Progenitor cell of endocrine pancreas (in vitro differentiated cells): ENCODE data around the gene SLC38A1. TPM values are rescaled to one million over a fixed set of nuclear protein-coding genes. Genes with fewer than 3 reads are reported as not detected.

ENCODE experiments used
- DNase-seq: peaks from one replicate; pipeline ENCODE4 v3.0.0; 2021; ENCODE audit warnings: low spot score; ENCODE audit not compliant: unreplicated experiment
- H3K27ac Mint-ChIP-seq: 2 replicates; pipeline ENCODE4 v1.8.0; 2021; ENCODE audit warnings: mild to moderate bottlenecking, moderate library complexity, mixed read lengths
- H3K27me3 Mint-ChIP-seq: 2 replicates; pipeline ENCODE4 v1.8.0; 2021; ENCODE audit warnings: mixed read lengths
- H3K36me3 Mint-ChIP-seq: 2 replicates; pipeline ENCODE4 v1.8.0; 2022; ENCODE audit warnings: mixed read lengths; ENCODE audit not compliant: insufficient read depth
- H3K4me1 Mint-ChIP-seq: 2 replicates; pipeline ENCODE4 v1.8.0; 2021; ENCODE audit warnings: low read depth, mixed read lengths
- H3K4me3 Mint-ChIP-seq: 2 replicates; pipeline ENCODE4 v1.8.0; 2021; ENCODE audit warnings: low read depth, mild to moderate bottlenecking, moderate library complexity, mixed read lengths
- H3K9me3 Mint-ChIP-seq: 2 replicates; pipeline ENCODE4 v1.8.0; 2021; ENCODE audit warnings: low read depth, mixed read lengths
- total RNA-seq: library from RNA; stranded (reverse); gene quantifications from 2 replicates; pipeline ENCODE4 v1.2.1, GENCODE V29; 2021
- TF ChIP-seq, protein P1 (sequence below): fragments of 200-600 bp; sonication (generic); IDR thresholded peaks from one replicate; pipeline ENCODE4 v1.5.0; 2021; ENCODE audit warnings: antibody characterized with exemption, mild to moderate bottlenecking; ENCODE audit not compliant: unreplicated experiment

Gene SLC38A1
- total RNA-seq, 1 donor from 2014 or later = 144 TPM

DNA sequence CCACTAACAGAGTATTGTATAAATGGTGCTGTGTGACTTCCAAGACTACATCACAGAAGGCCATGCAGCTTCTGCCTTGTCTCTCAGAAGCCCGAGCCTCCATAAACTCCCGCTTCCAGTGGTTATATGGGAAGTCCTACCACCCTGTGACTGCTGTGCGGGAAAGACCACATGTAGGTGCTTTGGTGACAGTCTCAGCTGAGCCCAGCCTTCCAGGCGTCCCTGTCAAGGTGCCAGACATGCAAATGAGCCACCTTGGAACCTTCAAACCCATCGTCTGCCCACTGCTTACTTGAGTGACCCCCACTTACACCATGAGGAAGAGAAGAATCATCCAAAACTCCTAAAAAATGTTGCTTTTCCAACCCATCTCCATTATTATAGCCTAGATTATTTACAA is 123.0 kb downstream of the SLC38A1 start:
- Mint-ChIP-seq H3K9me3 (no peaks in the 10 kb centered on the region), H3K27ac (no peak overlapping the region)
- TF ChIP-seq, protein P1, sequence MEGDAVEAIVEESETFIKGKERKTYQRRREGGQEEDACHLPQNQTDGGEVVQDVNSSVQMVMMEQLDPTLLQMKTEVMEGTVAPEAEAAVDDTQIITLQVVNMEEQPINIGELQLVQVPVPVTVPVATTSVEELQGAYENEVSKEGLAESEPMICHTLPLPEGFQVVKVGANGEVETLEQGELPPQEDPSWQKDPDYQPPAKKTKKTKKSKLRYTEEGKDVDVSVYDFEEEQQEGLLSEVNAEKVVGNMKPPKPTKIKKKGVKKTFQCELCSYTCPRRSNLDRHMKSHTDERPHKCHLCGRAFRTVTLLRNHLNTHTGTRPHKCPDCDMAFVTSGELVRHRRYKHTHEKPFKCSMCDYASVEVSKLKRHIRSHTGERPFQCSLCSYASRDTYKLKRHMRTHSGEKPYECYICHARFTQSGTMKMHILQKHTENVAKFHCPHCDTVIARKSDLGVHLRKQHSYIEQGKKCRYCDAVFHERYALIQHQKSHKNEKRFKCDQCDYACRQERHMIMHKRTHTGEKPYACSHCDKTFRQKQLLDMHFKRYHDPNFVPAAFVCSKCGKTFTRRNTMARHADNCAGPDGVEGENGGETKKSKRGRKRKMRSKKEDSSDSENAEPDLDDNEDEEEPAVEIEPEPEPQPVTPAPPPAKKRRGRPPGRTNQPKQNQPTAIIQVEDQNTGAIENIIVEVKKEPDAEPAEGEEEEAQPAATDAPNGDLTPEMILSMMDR = no peak

DNA sequence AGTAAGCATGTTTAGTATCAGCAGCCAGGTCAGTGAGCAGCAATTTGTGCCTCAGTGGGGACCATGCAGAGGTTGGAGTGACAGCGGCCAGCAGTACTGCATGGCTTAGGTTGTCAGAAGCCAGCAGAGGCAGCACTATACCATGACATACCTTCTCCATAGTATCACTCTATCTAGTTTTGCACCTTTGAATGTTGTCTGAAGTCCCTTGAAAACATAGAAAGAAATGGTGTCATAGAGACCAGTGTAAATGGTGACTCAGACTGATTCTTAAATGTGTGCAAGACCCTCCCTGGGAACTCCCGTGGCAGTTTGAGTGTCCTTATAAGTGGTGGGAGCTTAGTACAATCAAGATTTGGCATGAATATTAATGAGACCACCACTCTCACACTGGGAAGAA is 124.4 kb downstream of the SLC38A1 start:
- Mint-ChIP-seq H3K27ac (no peak overlapping the region), H3K4me1 (peaks cover 5% of the 10 kb centered on the region), H3K4me3 (no peak overlapping the region), H3K36me3 (no peaks in the 10 kb centered on the region), H3K9me3 (no peaks in the 10 kb centered on the region), H3K27me3 (no peaks in the 10 kb centered on the region)
- TF ChIP-seq, protein P1 = no peak
- no peak for DNase-seq

More for the DNA sequence above, 123.0 kb downstream of the SLC38A1 start:
- H3K4me3 Mint-ChIP-seq = no peak overlapping the region
- no peaks in the 10 kb centered on the region for H3K36me3 Mint-ChIP-seq
- peaks cover 12% of the 10 kb centered on the region for H3K4me1 Mint-ChIP-seq
- no peaks in the 10 kb centered on the region for H3K27me3 Mint-ChIP-seq
- DNase-seq = no peak

DNA sequence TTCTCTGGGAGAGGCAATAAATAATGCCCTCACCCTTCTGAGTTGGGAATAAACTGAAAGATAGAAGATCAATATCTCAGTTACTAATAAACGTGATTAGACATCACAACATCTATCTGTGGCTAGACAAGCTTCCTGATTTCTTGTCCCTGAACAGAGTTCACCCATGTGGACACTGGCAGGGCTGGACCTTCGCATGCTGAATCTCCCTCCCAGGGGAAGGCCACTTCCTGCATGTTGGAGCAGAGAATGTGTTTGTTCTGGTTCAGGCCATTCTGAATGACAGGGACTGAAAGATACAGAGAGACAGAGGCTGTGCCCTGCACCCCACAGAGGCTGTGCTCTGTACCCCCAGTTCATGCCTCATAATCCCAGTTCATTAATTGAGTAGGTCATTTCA is 132.6 kb downstream of the SLC38A1 start:
- Mint-ChIP-seq H3K9me3 (no peaks in the 10 kb centered on the region), H3K4me1 (peaks cover 24% of the 10 kb centered on the region), H3K27ac (no peak overlapping the region), H3K36me3 (no peaks in the 10 kb centered on the region), H3K27me3 (no peaks in the 10 kb centered on the region), H3K4me3 (no peak overlapping the region)
- TF ChIP-seq, protein P1 = no peak
- no peak for DNase-seq

DNA sequence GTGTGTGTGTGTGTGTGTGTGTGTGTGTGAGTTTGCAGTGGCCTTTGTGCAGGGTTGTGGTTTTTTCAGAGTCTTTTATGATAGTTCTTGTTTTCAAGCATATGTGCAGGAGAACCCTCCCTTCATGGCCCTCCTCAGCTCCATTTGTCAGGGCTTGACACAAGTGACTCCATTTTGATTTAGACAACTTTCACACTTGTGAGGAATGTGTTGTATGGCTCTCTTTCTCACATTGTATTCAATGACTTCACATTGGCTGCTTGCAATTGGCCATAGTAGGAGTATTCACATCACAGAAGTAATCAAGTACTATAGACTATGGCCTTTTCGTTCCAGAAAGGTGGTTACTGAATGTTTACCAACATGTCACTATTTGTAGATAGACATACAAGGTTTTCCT is 133.1 kb downstream of the SLC38A1 start:
- Mint-ChIP-seq H3K4me1 (peaks cover 24% of the 10 kb centered on the region), H3K4me3 (no peak overlapping the region), H3K36me3 (no peaks in the 10 kb centered on the region), H3K27ac (no peak overlapping the region), H3K27me3 (no peaks in the 10 kb centered on the region), H3K9me3 (no peaks in the 10 kb centered on the region)
- DNase-seq = no peak
- TF ChIP-seq, protein P1 = no peak

DNA sequence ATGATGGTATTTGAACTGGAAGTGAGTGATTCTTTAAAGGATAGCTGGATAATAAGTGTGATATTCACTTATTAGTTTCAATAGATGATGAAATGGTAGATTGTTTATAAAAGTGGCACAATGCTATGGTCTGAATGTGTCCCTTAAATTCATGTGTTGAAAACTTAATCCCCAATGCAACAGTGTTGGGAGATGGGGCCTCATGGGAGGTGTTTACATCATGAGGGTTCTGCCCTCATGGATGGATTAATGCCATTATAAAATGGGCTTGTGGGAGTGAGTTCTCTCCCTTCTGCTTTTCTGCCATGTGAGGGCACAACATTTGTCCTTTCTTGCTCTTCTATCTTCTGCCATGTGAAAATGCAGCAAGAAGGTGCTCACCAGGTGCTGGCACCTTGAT is 134.0 kb downstream of the SLC38A1 start:
- TF ChIP-seq, protein P1 = no peak
- no peaks in the 10 kb centered on the region for H3K9me3 Mint-ChIP-seq
- H3K4me3 Mint-ChIP-seq = no peak overlapping the region
- H3K27ac Mint-ChIP-seq = peak overlapping the region; percentile 88
- peaks cover 24% of the 10 kb centered on the region for H3K4me1 Mint-ChIP-seq
- no peaks in the 10 kb centered on the region for H3K27me3 Mint-ChIP-seq
- H3K36me3 Mint-ChIP-seq = no peaks in the 10 kb centered on the region
- no peak for DNase-seq
